Fibroblast of pulmonary artery (primary cell): ENCODE measurements around the gene UNK.

Experiments used
- DNase-seq: peaks from one replicate; pipeline ENCODE4 v3.0.0-alpha.2; 2010; ENCODE audit warnings: low read depth
- H3K4me3 ChIP-seq: replicated peaks from 2 replicates; pipeline ENCODE4 v1.5.1; 2011; ENCODE audit warnings: low read depth, mild to moderate bottlenecking, control low read depth, low read length, moderate library complexity
- TF ChIP-seq, protein P1 (sequence below): IDR thresholded peaks from 2 replicates; pipeline ENCODE4 v1.5.1; 2011; ENCODE audit warnings: mild to moderate bottlenecking, control low read depth, low read length, inconsistent platforms; ENCODE audit errors: missing control alignments

The UNK gene

DNA sequence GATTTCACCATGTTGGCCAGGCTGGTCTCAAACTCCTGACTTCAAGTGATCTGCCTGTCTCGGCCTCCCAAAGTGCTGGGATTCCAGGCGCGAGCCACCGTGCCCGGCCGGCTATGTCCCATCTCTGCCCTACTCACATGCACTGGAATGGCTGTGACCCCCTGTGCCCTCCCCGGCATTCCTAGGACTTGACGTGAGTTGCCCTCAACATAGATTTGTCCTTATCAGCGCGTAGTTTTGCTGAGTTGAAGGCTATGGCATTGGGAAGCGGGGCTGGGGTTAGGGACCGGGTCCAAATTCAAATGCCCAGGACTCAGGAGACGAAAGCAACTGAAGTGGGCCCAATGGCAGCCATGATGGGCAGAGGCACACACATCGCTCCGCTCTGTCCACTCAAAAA, 53.8 kb downstream of the UNK start:
- TF ChIP-seq, protein P1, sequence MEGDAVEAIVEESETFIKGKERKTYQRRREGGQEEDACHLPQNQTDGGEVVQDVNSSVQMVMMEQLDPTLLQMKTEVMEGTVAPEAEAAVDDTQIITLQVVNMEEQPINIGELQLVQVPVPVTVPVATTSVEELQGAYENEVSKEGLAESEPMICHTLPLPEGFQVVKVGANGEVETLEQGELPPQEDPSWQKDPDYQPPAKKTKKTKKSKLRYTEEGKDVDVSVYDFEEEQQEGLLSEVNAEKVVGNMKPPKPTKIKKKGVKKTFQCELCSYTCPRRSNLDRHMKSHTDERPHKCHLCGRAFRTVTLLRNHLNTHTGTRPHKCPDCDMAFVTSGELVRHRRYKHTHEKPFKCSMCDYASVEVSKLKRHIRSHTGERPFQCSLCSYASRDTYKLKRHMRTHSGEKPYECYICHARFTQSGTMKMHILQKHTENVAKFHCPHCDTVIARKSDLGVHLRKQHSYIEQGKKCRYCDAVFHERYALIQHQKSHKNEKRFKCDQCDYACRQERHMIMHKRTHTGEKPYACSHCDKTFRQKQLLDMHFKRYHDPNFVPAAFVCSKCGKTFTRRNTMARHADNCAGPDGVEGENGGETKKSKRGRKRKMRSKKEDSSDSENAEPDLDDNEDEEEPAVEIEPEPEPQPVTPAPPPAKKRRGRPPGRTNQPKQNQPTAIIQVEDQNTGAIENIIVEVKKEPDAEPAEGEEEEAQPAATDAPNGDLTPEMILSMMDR = no peak
- no peak for DNase-seq
- H3K4me3 ChIP-seq = no peak overlapping the region

DNA sequence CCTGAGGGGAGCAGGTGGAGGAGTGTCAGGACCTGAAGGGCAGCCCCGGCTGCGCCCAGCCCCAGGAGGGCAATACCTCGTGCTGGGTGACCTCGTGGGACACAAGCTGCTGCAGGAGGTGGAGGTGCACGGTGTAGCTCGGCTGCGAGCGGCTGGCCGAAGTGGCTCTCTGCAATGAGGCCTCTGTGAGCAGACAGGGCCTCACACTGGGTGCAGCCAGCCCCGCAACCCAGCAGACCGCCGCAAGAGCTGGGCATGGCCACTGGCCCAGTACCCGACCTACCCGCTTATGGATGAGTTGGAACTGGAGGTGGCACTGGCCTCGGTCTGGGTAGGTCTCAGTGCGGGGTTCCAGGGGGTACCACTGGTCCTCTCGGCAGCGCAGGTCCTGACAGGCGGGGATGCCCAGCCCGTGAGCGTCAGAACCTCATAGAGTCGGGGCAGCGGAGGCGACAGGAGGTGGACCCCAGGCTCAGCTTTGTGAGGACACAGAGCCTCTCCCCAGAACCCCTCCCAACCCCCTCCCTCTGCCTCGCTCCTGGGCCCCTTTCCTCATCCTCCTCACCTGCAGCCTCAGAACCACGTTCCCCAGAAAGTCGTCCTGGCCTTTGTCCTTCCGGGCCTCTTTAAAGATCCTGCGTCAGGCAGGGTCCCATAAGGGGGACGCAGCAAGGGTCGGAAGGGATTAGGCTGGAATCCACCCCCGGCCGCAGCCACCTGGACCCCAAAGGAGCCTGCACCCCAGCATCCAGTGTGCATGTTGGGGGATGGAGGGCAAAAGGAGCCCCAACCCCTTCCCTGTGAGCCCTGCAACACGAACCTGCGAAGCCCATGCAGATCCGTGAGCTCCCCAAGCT, 55.6 kb downstream of the UNK start:
- DNase-seq = no peak
- H3K4me3 ChIP-seq = no peak overlapping the region
- TF ChIP-seq, protein P1 = no peak

DNA sequence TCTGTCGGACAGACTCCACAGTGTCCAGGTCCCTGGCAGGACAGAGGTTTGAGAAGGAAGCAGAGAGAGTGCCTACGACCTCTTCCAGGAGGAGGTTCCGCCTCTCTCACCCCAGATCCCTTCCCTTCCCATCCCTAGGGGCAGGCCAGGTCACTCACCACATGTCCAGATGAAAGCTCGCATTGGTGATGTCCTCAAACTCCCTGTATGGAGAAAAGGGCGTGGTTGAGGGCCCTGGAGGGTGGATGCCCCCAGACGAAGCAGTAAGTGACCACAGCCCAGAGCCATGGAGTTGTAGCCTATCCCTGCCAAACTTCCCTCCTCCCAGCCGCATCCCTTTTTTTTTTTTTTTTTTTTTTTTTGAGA, 56.2 kb downstream of the UNK start:
- DNase-seq = no peak
- H3K4me3 ChIP-seq = no peak overlapping the region
- TF ChIP-seq, protein P1 = no peak

DNA sequence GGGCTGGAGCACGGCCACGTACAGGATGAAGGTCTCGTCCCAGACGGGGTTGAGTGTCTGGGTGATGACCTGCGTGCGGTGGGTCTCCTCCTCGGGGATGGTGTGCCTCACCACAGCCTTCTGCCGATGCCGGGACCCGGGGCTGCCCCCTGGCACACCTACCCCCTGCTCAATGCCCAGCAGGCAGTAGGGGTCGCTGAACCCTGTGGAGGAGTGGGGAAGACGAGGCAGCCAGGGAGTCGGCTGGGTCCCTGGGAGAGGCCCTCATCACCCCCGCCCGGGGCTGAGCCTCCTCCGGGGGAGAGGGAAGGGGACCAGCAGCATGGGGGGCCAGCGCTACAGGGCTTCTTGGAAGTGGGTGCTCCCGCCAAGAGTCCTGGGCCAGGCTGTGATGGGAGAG, 57.8 kb downstream of the UNK start:
- H3K4me3 ChIP-seq = no peak overlapping the region
- TF ChIP-seq, protein P1 = no peak
- no peak for DNase-seq

DNA sequence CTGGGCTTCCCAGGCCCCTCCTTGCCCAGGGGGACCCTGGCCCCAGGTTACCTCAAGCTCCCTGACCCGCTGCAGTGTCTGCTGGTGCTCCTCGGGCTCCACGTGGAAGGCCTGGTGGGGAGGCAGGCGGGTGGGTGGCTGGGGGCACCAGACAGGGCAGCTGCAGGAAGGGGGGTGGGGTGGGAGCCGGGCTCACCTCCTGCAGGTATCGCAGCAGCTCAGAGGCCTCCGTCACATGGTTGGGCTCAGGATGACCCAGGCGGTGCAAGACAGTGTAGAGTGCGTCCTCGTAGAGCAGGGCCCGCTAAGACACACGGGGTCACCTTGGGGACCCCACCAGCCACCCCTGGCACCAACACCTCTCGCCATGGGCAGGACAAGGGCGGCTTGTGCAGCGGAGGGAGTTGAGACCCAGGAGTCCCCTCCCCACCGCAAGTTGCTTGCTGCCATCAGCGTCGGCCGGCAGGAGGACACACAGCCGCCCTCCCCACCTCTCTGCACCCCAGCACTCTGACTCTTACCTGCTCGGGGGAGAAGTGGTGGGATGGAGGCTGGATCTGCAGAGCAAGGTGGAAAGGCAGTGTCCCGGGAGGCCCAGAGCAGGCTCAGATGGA, 58.5 kb downstream of the UNK start:
- TF ChIP-seq, protein P1 = no peak
- no peak overlapping the region for H3K4me3 ChIP-seq
- DNase-seq = no peak

DNA sequence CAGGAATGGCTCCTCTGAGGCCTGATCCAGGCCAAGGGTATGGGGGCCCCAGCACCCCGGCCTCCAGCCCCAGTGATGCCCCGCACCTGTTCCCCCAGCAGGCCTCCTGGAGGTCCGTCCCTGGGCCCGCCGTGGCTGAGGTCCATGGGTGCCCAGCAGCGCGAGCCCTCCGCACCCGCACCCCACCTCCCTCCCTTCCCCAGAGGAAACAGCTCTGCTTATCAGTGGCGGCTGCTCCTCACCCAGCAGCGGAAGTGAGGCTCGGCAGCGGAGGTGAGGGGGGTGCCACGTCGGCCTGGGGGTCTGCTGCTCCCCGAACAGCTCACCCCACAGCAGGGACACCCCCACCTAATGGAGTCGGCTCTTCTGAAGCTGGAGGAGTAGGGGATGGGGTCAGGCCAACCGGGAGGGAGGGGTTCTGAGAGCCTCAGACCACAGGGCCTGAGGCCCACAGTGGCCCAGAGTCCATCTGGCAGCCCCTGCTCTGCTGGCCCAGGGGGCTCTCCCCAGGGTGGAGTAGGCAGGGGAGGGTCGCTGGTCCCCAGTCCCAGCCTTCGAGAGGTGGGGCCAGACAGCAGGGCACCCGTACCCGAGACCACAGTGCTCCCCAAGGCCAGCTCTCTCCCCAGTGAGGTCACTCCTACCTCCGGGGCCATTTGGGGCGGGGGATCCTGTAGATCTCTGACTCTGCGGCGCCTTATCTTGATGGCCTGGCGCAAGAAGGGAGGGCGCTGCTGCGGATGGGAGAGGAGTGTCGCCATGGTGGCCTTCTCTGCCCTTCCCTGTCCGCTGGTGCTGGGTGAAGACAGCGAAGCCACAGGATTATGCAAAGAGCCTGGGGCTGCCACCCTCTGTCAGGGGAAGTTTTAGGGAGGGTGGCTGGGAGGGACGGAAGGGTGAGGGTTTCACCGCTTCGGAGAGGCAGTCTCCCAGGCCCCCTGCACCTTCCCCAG, 59.2 kb downstream of the UNK start, which contains the start of gene UNC13D:
UNC13D (minus strand) TSS at position 828 of the 953 bp plus-strand sequence; CDS start at position 761, 67 bp downstream.
- TF ChIP-seq, protein P1 = no peak
- H3K4me3 ChIP-seq = no peak within 1 kb of the TSS

More for the DNA sequence above, 59.2 kb downstream of the UNK start, which contains the start of gene UNC13D:
- DNase-seq = no peak
